Neural cell (in vitro differentiated cells): ENCODE results near the gene SYT2. TPM values are rescaled to one million over a fixed set of nuclear protein-coding genes. Genes with fewer than 3 reads are reported as not detected.

Experiments used
- H2AFZ ChIP-seq: fragments of 200-600, 300-800 bp; sonication (generic), shearing (Covaris generic); 2 replicates; pipeline ENCODE4 v1.6.0; 2014; ENCODE audit warnings: low read depth, mild to moderate bottlenecking, antibody characterized with exemption, low read length, moderate library complexity
- H3F3A ChIP-seq: fragments of 200-600 bp; shearing (Covaris generic); 2 replicates; pipeline ENCODE4 v1.6.1; 2016; ENCODE audit warnings: mild to moderate bottlenecking, moderate library complexity, mixed read lengths, antibody characterized with exemption, low read length; ENCODE audit not compliant: insufficient read depth, poor library complexity, severe bottlenecking
- H3K27ac ChIP-seq: fragments of 200-600, 300-800 bp; sonication (generic), shearing (Covaris generic); 2 replicates; pipeline ENCODE4 v1.5.1; 2014; ENCODE audit warnings: mild to moderate bottlenecking, low read length, moderate library complexity
- H3K27me3 ChIP-seq: fragments of 300-800, 200-600 bp; sonication (generic), shearing (Covaris generic); 2 replicates; pipeline ENCODE4 v1.6.0; 2014; ENCODE audit warnings: mild to moderate bottlenecking, low read depth, low read length, moderate library complexity; ENCODE audit not compliant: insufficient read depth
- H3K36me3 ChIP-seq: fragments of 300-800, 200-600 bp; sonication (generic), shearing (Covaris generic); 2 replicates; pipeline ENCODE4 v1.5.1; 2014; ENCODE audit warnings: mild to moderate bottlenecking, antibody characterized with exemption, low read length, moderate library complexity; ENCODE audit not compliant: insufficient read depth
- H3K4me2 ChIP-seq: fragments of 300-800, 200-600 bp; sonication (generic), shearing (Covaris generic); 2 replicates; pipeline ENCODE4 v1.6.0; 2014; ENCODE audit warnings: mild to moderate bottlenecking, low read length
- H3K4me3 ChIP-seq: fragments of 300-800, 200-600 bp; sonication (generic), shearing (Covaris generic); 2 replicates; pipeline ENCODE4 v1.5.1; 2014; ENCODE audit warnings: mild to moderate bottlenecking, low read length, moderate library complexity
- H3K79me2 ChIP-seq: fragments of 200-600 bp; shearing (Covaris generic); replicated peaks from 2 replicates; pipeline ENCODE4 v1.6.0; 2014; ENCODE audit warnings: mild to moderate bottlenecking, low read length, moderate library complexity; ENCODE audit not compliant: insufficient read depth
- H3K9ac ChIP-seq: fragments of 300-800, 200-600 bp; sonication (generic), shearing (Covaris generic); 2 replicates; pipeline ENCODE4 v1.6.1; 2016; ENCODE audit warnings: mild to moderate bottlenecking, low read length, mixed read lengths
- H3K9me2 ChIP-seq: fragments of 200-600 bp; shearing (Covaris generic); 2 replicates; pipeline ENCODE4 v1.6.1; 2016; ENCODE audit warnings: mild to moderate bottlenecking, low read length, mixed read lengths; ENCODE audit not compliant: insufficient read depth
- H3K9me3 ChIP-seq: fragments of 200-600, 300-800 bp; sonication (generic), shearing (Covaris generic); 2 replicates; pipeline ENCODE4 v1.6.1; 2016; ENCODE audit warnings: mild to moderate bottlenecking, mixed run types, low read length, moderate library complexity, mixed read lengths
- H4K20me1 ChIP-seq: fragments of 200-600 bp; shearing (Covaris generic); 2 replicates; pipeline ENCODE4 v1.6.1; 2016; ENCODE audit warnings: mild to moderate bottlenecking, mixed run types; ENCODE audit not compliant: insufficient read depth
- CTCF ChIP-seq: fragments of 450-650 bp; IDR thresholded peaks from 2 replicates; pipeline ENCODE4 v1.5.1; 2014; ENCODE audit warnings: antibody characterized with exemption, mild to moderate bottlenecking, moderate library complexity; ENCODE audit not compliant: poor library complexity, severe bottlenecking
- EP300 ChIP-seq: fragments of 450-650 bp; conservative IDR thresholded peaks from 2 replicates; pipeline ENCODE4 v1.6.1; 2014; ENCODE audit warnings: antibody characterized with exemption, mild to moderate bottlenecking, moderate library complexity; ENCODE audit not compliant: poor library complexity, severe bottlenecking
- MXI1 ChIP-seq: fragments of 450-650 bp; conservative IDR thresholded peaks from 2 replicates; pipeline ENCODE4 v1.6.1; 2014; ENCODE audit warnings: antibody characterized with exemption, mild to moderate bottlenecking; ENCODE audit not compliant: poor library complexity, severe bottlenecking
- POLR2AphosphoS5 ChIP-seq: IDR thresholded peaks from 2 replicates; pipeline ENCODE4 v1.6.1; 2012
- RAD21 ChIP-seq: fragments of 450-650 bp; conservative IDR thresholded peaks from 2 replicates; pipeline ENCODE4 v1.6.1; 2014; ENCODE audit warnings: antibody characterized with exemption, mild to moderate bottlenecking, moderate library complexity
- REST ChIP-seq: IDR thresholded peaks from 2 replicates; pipeline ENCODE4 v1.6.1; 2012; ENCODE audit warnings: borderline replicate concordance
- SMC3 ChIP-seq: fragments of 450-650 bp; conservative IDR thresholded peaks from 2 replicates; pipeline ENCODE4 v1.6.1; 2014; ENCODE audit warnings: antibody characterized with exemption, mild to moderate bottlenecking, moderate library complexity; ENCODE audit not compliant: poor library complexity
- TAF1 ChIP-seq: IDR thresholded peaks from 2 replicates; pipeline ENCODE4 v1.6.1; 2012; ENCODE audit warnings: low read depth
- polyA plus RNA-seq: library from polyadenylated mRNA; depleted of rRNA; stranded (reverse); fragments of >200 nt; gene quantifications from 2 replicates; pipeline ENCODE4 v1.2.3, GENCODE V29; 2014

Gene SYT2
- polyA plus RNA-seq, 1 donor from 2014 or later, result 0.04 TPM

DNA sequence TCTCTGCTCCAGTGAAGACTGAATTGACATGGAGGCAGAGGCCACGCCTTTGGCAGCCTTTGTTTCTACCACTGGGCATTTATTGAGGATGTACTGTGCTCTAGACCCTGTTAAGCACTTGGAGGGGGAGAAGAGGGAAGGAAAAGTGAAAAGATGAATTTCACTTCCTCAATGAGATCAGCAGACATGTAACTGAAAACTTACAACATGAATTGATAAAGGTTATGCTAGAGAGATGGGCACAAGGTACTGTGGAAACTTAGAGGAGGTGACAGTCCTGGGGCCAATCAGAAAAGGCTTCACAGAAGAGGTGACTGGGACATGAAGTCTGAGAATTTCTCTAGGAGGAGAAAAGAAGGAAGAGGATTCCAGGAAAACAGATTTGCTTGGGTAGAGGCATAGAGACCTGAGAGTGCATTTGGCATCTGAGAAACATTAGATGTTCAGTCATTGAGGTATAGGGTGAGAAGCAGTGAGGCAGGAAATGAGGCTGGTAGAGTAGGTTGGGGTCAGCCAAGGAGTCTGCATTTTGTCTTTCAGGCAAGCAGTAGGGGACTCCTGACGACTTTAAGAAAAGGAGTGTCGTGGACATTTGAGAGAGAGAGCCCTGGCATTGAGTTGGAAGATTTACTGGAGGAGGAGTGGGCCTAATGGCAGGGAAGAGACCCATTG lies 113.0 kb downstream of the SYT2 start:
- no peak for TF ChIP-seq SMC3
- TF ChIP-seq RAD21, result no peak
- no peak for TF ChIP-seq TAF1
- TF ChIP-seq MXI1, result no peak
- TF ChIP-seq CTCF, result no peak
- no peak for TF ChIP-seq POLR2AphosphoS5
- no peak for TF ChIP-seq EP300
- TF ChIP-seq REST, result no peak
- no peaks in the 10 kb centered on the region for H3F3A ChIP-seq
- no peak overlapping the region for H3K27ac ChIP-seq
- H3K9ac ChIP-seq, result no peak overlapping the region
- no peaks in the 10 kb centered on the region for H3K79me2 ChIP-seq
- H2AFZ ChIP-seq, result no peak overlapping the region
- H3K4me3 ChIP-seq, result no peak overlapping the region
- H3K9me2 ChIP-seq, result no peaks in the 10 kb centered on the region
- no peaks in the 10 kb centered on the region for H3K9me3 ChIP-seq
- no peaks in the 10 kb centered on the region for H3K27me3 ChIP-seq
- H4K20me1 ChIP-seq, result no peaks in the 10 kb centered on the region
- H3K4me2 ChIP-seq, result no peak overlapping the region
- no peaks in the 10 kb centered on the region for H3K36me3 ChIP-seq

DNA sequence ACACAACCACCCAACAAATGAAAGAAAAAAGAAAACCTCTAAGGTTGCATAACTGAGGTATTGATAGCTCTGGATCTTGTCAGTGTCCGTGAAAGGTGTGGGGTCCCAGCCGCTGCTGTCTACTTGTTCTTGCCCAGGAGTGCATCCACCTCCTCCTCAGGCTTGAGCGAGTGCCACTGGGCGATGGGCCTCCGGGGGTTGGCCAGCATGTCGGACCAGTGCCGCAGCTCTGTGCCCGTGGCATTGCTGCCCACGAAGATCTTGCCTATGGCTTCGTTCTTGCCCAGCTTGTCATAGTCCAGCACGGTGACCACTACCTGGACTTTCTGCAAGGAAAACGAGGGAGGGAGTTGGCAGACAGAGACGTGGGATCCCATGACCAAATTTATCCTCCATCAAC lies 113.6 kb downstream of the SYT2 start:
- H3K9ac ChIP-seq, result no peak overlapping the region
- H3K4me3 ChIP-seq, result no peak overlapping the region
- H2AFZ ChIP-seq, result no peak overlapping the region
- H3F3A ChIP-seq, result no peaks in the 10 kb centered on the region
- H3K27me3 ChIP-seq, result no peaks in the 10 kb centered on the region
- no peaks in the 10 kb centered on the region for H4K20me1 ChIP-seq
- H3K9me3 ChIP-seq, result no peaks in the 10 kb centered on the region
- no peaks in the 10 kb centered on the region for H3K36me3 ChIP-seq
- no peak overlapping the region for H3K4me2 ChIP-seq
- no peak overlapping the region for H3K27ac ChIP-seq
- H3K9me2 ChIP-seq, result no peaks in the 10 kb centered on the region
- TF ChIP-seq EP300 (no peak), POLR2AphosphoS5 (no peak), SMC3 (no peak), CTCF (no peak), TAF1 (no peak)
- no peaks in the 10 kb centered on the region for H3K79me2 ChIP-seq
